K562 treated with DMSO at 1 percent for 4 hours (cell line): ENCODE data around the gene LACTBL1. TPM values are rescaled to one million over a fixed set of nuclear protein-coding genes. Genes with fewer than 3 reads are reported as not detected.

Experiments used
- total RNA-seq: library from RNA; unstranded; fragments of 300-600 nt; gene quantifications from 2 replicates; pipeline ENCODE4 v1.2.3, GENCODE V29; 2022; ENCODE audit not compliant: insufficient read depth

LACTBL1 gene, protein sequence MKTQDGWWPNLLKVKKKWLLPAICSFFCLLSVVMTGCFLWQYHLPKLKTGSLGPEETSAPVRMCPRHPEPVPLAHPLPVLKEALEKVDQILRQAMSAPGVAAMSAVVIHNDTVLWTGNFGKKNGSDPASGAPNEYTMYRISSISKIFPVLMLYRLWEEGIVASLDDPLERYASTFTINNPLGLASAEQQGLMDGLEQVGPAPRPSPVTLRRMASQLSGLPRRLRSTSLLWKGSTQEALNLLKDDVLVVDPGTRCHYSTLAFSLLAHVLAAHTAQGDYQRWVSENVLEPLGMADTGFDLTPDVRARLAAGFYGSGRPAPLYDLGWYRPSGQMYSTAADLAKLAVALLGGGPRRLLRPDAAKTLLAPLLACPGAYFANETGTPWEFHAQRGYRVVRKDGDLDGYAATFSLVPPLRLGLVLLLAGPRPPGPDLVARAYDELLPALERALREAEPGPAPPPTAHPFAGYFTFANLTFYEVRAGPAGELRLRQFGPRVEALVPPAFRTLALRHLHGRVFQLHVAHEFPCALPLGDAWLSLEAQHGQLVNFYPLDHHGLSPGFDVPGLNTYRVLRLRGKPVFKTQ
- total RNA-seq: not detected in 2 replicates

DNA sequence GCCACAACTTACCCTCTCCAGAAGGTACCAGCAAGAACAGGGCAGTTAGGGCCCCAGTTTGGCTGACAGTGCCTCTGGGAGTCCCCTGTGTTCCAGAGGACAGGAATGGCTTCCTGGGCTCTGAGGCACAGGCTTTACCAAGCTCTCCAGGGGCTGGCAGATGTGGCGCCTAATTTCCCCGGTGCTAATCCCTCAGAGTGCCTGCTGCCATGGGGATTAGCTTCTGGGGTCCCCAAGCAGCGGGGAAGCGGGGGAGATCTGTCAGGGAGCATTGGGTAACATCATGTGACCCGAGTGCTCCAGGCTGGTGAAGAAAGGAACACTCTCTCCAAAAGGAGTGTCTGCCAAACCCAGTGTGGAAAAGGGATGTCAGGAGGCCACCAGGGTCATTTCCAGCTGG lies at the start of gene LACTBL1:
LACTBL1 (minus strand) TSS at position 107 of the 400 bp plus-strand sequence. CDS start 550 bp downstream, outside the sequence.

DNA sequence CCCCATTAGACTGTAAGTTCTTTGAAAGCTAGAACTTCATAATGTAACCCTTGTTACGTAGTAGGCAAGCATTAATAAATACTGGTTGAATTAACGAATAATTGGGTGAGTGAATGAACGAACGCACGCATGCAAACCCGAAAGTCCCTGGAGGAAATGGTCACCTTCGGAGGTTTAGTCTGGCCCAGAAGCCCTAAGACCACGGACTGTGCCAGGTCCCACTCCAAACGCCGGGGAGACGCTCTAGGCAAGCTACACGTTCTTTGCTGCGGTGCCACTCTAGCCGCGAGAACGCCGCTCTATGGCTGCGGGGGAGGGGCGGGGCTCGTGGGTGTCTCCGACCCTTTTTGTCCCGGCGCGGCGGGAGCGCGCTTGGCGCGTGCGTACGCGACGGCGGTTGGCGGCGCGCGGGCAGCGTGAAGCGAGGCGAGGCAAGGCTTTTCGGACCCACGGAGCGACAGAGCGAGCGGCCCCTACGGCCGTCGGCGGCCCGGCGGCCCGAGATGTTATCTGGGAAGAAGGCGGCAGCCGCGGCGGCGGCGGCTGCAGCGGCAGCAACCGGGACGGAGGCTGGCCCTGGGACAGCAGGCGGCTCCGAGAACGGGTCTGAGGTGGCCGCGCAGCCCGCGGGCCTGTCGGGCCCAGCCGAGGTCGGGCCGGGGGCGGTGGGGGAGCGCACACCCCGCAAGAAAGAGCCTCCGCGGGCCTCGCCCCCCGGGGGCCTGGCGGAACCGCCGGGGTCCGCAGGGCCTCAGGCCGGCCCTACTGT lies 46.6 kb upstream of the LACTBL1 start, which contains the start of gene KDM1A:
KDM1A (plus strand) TSS at position 375 of the 769 bp plus-strand sequence; CDS start at position 504, 129 bp downstream.

Other genes starting within 250 kb of the LACTBL1 start
- gene TEX46, start 43.0 kb upstream of the LACTBL1 start, total RNA-seq: not detected in 2 replicates
- 137 and 197 TPM in 2 replicates for gene KDM1A, start 46.6 kb upstream of the LACTBL1 start, total RNA-seq
- gene LUZP1, start 196.0 kb upstream of the LACTBL1 start, total RNA-seq: 10.5 and 18.2 TPM in 2 replicates
- not detected in 2 replicates for gene HTR1D, start 244.6 kb upstream of the LACTBL1 start, total RNA-seq